Neural cell (in vitro differentiated cells): ENCODE results near the gene DBH.

Source experiments
- CTCF ChIP-seq: fragments of 450-650 bp; IDR thresholded peaks from 2 replicates; pipeline ENCODE4 v1.5.1; 2014; ENCODE audit warnings: antibody characterized with exemption, mild to moderate bottlenecking, moderate library complexity; ENCODE audit not compliant: poor library complexity, severe bottlenecking
- EP300 ChIP-seq: fragments of 450-650 bp; conservative IDR thresholded peaks from 2 replicates; pipeline ENCODE4 v1.6.1; 2014; ENCODE audit warnings: antibody characterized with exemption, mild to moderate bottlenecking, moderate library complexity; ENCODE audit not compliant: poor library complexity, severe bottlenecking
- EZH2 ChIP-seq: fragments of 200-600, 300-800 bp; shearing (Covaris generic), sonication (generic); IDR thresholded peaks from 2 replicates; pipeline ENCODE4 v1.6.1; 2014; ENCODE audit warnings: antibody characterized with exemption, low read length, borderline replicate concordance, mild to moderate bottlenecking; ENCODE audit not compliant: insufficient read depth, poor library complexity, severe bottlenecking
- POLR2AphosphoS5 ChIP-seq: IDR thresholded peaks from 2 replicates; pipeline ENCODE4 v1.6.1; 2012
- RAD21 ChIP-seq: fragments of 450-650 bp; conservative IDR thresholded peaks from 2 replicates; pipeline ENCODE4 v1.6.1; 2014; ENCODE audit warnings: antibody characterized with exemption, mild to moderate bottlenecking, moderate library complexity
- TAF1 ChIP-seq: IDR thresholded peaks from 2 replicates; pipeline ENCODE4 v1.6.1; 2012; ENCODE audit warnings: low read depth
- TF ChIP-seq, protein P1 (sequence below): IDR thresholded peaks from 2 replicates; pipeline ENCODE4 v1.6.1; 2012; ENCODE audit warnings: borderline replicate concordance

DNA sequence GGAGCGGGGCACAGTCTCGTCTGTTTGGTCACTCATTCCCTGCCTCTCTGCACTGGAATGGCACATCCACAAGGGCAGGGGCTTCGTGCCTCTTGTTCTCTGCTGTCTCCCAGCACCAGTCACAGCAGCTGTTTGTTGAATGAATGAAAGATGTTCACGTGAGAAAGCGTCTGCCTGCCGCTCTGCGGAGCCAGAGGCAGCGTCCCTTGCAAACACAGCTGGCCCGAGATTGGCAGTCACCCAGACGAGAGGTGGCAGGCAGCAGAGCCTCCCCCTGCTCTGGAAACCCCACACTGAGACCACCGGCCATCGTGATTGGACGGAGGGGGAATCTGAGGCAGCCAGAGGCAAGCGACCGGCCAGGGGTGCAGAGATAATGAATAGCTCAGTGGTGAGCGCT is 21.0 kb upstream of the DBH start:
- TF ChIP-seq POLR2AphosphoS5 (no peak), CTCF (no peak), TAF1 (no peak), EZH2 (no peak), EP300 (no peak), RAD21 (no peak)
- TF ChIP-seq, protein P1, sequence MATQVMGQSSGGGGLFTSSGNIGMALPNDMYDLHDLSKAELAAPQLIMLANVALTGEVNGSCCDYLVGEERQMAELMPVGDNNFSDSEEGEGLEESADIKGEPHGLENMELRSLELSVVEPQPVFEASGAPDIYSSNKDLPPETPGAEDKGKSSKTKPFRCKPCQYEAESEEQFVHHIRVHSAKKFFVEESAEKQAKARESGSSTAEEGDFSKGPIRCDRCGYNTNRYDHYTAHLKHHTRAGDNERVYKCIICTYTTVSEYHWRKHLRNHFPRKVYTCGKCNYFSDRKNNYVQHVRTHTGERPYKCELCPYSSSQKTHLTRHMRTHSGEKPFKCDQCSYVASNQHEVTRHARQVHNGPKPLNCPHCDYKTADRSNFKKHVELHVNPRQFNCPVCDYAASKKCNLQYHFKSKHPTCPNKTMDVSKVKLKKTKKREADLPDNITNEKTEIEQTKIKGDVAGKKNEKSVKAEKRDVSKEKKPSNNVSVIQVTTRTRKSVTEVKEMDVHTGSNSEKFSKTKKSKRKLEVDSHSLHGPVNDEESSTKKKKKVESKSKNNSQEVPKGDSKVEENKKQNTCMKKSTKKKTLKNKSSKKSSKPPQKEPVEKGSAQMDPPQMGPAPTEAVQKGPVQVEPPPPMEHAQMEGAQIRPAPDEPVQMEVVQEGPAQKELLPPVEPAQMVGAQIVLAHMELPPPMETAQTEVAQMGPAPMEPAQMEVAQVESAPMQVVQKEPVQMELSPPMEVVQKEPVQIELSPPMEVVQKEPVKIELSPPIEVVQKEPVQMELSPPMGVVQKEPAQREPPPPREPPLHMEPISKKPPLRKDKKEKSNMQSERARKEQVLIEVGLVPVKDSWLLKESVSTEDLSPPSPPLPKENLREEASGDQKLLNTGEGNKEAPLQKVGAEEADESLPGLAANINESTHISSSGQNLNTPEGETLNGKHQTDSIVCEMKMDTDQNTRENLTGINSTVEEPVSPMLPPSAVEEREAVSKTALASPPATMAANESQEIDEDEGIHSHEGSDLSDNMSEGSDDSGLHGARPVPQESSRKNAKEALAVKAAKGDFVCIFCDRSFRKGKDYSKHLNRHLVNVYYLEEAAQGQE, result no peak
